Right lobe of liver (tissue), 4 donors: Measurements from ENCODE around the gene ETF1.

Experiments
- POLR2A ChIP-seq: fragments of 450-650 bp; IDR thresholded peaks from one replicate; pipeline ENCODE4 v1.6.1; 2017; ENCODE audit warnings: antibody characterized with exemption, mild to moderate bottlenecking
- TF ChIP-seq, protein P1 (sequence below), 4 donors: fragments of 200-600 bp in 3 of 4; fragments of 450-650 bp in 1 of 4; IDR thresholded peaks; one replicate each; pipeline versions ENCODE4 v1.5.1 to v1.8.0; 2016 to 2022; ENCODE audit warnings: antibody characterized with exemption in 4 of 4, mild to moderate bottlenecking in 2 of 4
- donor health status: DM: no; HTN: no; CAD: no.
- donor health status: DM: no; HTN: no; CAD: no.
- donor health status: DM: no; HTN: yes; CAD: no.

DNA sequence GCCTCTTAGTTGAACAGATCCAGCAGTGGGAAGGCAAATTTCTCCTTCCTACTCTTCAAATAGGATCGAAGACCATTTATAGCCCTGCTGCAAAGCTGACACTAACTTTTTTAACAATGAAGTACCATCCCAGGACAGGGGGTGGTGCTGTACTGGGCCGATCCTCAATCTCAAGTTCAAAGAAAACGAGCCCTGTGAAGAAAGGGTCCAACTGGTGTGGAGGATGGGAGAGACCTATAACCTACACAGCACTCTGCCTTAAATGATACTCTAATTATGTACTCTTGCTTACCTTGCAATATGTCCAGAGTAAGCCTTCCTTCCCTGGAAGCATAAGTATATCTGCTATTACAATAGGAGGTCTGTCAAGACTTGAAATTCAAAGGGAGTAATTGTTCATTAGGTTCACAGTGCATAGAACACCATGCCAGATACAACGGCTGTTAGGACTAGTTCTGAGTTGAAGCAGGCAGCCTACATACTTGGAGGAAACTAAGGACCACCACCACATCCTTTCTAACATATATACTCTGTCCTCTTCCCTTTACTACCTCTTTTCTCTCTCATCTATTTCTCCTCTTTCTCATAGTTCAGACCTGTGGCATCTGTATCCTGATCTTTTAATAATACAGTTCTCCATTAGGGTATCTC is 6.2 kb downstream of the ETF1 start:
- TF ChIP-seq, protein P1, sequence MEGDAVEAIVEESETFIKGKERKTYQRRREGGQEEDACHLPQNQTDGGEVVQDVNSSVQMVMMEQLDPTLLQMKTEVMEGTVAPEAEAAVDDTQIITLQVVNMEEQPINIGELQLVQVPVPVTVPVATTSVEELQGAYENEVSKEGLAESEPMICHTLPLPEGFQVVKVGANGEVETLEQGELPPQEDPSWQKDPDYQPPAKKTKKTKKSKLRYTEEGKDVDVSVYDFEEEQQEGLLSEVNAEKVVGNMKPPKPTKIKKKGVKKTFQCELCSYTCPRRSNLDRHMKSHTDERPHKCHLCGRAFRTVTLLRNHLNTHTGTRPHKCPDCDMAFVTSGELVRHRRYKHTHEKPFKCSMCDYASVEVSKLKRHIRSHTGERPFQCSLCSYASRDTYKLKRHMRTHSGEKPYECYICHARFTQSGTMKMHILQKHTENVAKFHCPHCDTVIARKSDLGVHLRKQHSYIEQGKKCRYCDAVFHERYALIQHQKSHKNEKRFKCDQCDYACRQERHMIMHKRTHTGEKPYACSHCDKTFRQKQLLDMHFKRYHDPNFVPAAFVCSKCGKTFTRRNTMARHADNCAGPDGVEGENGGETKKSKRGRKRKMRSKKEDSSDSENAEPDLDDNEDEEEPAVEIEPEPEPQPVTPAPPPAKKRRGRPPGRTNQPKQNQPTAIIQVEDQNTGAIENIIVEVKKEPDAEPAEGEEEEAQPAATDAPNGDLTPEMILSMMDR (IDR thresholded peaks at IDR 0.05), result peak in 2 of 4 donors; percentile 12 to 18
- no peak for TF ChIP-seq POLR2A
